ENCODE measurements around the gene ARGLU1. TPM values are rescaled to one million over a fixed set of nuclear protein-coding genes. Genes with fewer than 3 reads are reported as not detected.

ARGLU1 gene
- 10 to 100 TPM; 46.7 to 77.2 (median 62.6) TPM for total RNA-seq

GRCh38 chr13:106567474-106568298 lies at the start of gene ARGLU1:
ARGLU1 (minus strand) TSS chr13:106568137; CDS start chr13:106567919, 218 bp downstream.
- H3K9me3 ChIP-seq = no peaks in the 10 kb centered on the region
- TF ChIP-seq EP300 (IDR thresholded peaks at IDR 0.05) = no peak
- TF ChIP-seq CTCF (IDR thresholded peaks at IDR 0.05) = no peak
- TF ChIP-seq POLR2AphosphoS5 (IDR thresholded peaks at IDR 0.05) = peak; percentile 99 to 100
- peak; percentile 94 for TF ChIP-seq POLR2A (IDR thresholded peaks at IDR 0.05; ENCODE audit: low read depth)
- H3K27me3 ChIP-seq = no peaks in the 10 kb centered on the region
- peaks cover 38 to 55% (median 47%) of the 10 kb centered on the region in 4 donors for H3K4me1 ChIP-seq
- peak within 1 kb of the TSS; percentile 85 to 98 (median 92) for H3K4me3 ChIP-seq
- no peaks in the 10 kb centered on the region for H3K36me3 ChIP-seq
- peak; percentile 97 for DNase-seq (ENCODE audit: extremely low spot score)
- intact Hi-C loops (cut with DNase I) = loop anchor here (10.0 kb wide), 1 partner anchor 347 kb away; no protein-coding TSS in a partner anchor
- WGBS = 3% methylated on average over 60 of the region's 108 CpGs
- peak within 1 kb of the TSS; percentile 90 to 99 (median 98) for H3K27ac ChIP-seq (replicated peaks in 1 of 4)

DNA sequence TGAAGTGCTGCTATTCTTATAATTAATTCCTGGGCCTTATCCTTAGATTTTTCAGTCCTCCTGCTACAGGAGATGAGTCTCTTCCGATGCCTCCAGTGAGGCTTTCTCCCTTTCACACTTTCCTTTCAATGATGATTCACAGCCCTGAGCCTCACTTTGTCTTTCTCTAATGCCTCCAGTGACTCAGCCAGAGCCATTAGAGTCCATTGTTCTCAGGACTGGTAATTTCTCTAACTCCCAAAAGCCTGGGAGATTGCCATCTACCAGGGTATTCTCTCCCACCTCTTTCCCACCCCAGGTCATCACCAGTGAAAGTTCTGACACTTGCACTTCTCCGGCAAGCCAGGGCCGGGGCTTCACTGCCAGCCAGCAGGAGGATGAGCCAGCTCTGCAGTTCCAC lies 49.6 kb upstream of the ARGLU1 start:
- no peaks in the 10 kb centered on the region for H3K9me3 ChIP-seq
- intact Hi-C loops (cut with DNase I) = loop anchor here (5.0 kb wide), 1 partner anchor 85 kb away; no protein-coding TSS in a partner anchor
- TF ChIP-seq CTCF (IDR thresholded peaks at IDR 0.05) (no peak), EP300 (IDR thresholded peaks at IDR 0.05) (no peak), POLR2AphosphoS5 (IDR thresholded peaks at IDR 0.05) (no peak), POLR2A (IDR thresholded peaks at IDR 0.05; ENCODE audit: low read depth) (no peak)
- no peaks in the 10 kb centered on the region for H3K36me3 ChIP-seq
- 84% methylated on average over 3 of the region's 3 CpGs for WGBS
- no peaks in the 10 kb centered on the region for H3K27me3 ChIP-seq
- DNase-seq (ENCODE audit: extremely low spot score) = no peak
- H3K4me3 ChIP-seq = no peak overlapping the region
- H3K4me1 ChIP-seq = peaks cover 6 to 8% (median 6%) of the 10 kb centered on the region in 4 donors
- H3K27ac ChIP-seq (replicated peaks in 1 of 4) = no peak overlapping the region

- intact Hi-C loops (cut with DNase I) = loop anchor here (5.0 kb wide), 1 partner anchor 84 kb away; no protein-coding TSS in a partner anchor
- 96% methylated on average over 3 of the region's 3 CpGs for WGBS
- TF ChIP-seq CTCF (IDR thresholded peaks at IDR 0.05) (no peak), EP300 (IDR thresholded peaks at IDR 0.05) (no peak), POLR2AphosphoS5 (IDR thresholded peaks at IDR 0.05) (no peak), POLR2A (IDR thresholded peaks at IDR 0.05; ENCODE audit: low read depth) (no peak)
These were observed 48.8 kb upstream of the ARGLU1 start for GRCh38 chr13:106616729-106617128.

GRCh38 chr13:106614874-106615273 lies 46.9 kb upstream of the ARGLU1 start:
- intact Hi-C loops (cut with DNase I) = loop anchor here (5.0 kb wide), 1 partner anchor 83 kb away; no protein-coding TSS in a partner anchor
- TF ChIP-seq EP300 (IDR thresholded peaks at IDR 0.05) = no peak
- TF ChIP-seq POLR2A (IDR thresholded peaks at IDR 0.05; ENCODE audit: low read depth) = no peak
- no peak for TF ChIP-seq CTCF (IDR thresholded peaks at IDR 0.05)
- no peak for TF ChIP-seq POLR2AphosphoS5 (IDR thresholded peaks at IDR 0.05)
- Histone ChIP-seq H3K4me1 (peaks cover 4 to 8% (median 4%) of the 10 kb centered on the region in 4 donors), H3K36me3 (no peaks in the 10 kb centered on the region), H3K9me3 (no peaks in the 10 kb centered on the region), H3K27me3 (no peaks in the 10 kb centered on the region), H3K27ac (replicated peaks in 1 of 4) (no peak overlapping the region), H3K4me3 (no peak overlapping the region)
- no peak for DNase-seq (ENCODE audit: extremely low spot score)
- WGBS = 88% methylated on average over 4 of the region's 4 CpGs

More at GRCh38 chr13:106616729-106617128, 48.8 kb upstream of the ARGLU1 start:
- Histone ChIP-seq H3K4me3 (no peak overlapping the region), H3K36me3 (no peaks in the 10 kb centered on the region), H3K9me3 (no peaks in the 10 kb centered on the region), H3K4me1 (peaks cover 6 to 8% (median 6%) of the 10 kb centered on the region in 4 donors), H3K27ac (replicated peaks in 1 of 4) (no peak overlapping the region), H3K27me3 (no peaks in the 10 kb centered on the region)
- DNase-seq (ENCODE audit: extremely low spot score) = no peak
